ENCODE results near the gene HMOX2. TPM values are rescaled to one million over a fixed set of nuclear protein-coding genes. Genes with fewer than 3 reads are reported as not detected.
A peak's percentile ranks its signal among the peaks of the same experiment; 100 is the strongest.

The HMOX2 gene
- polyA plus RNA-seq, 2 of the 4 experiments (the other 2 are of a cell fraction): 35.4 to 47.7 TPM

DNA sequence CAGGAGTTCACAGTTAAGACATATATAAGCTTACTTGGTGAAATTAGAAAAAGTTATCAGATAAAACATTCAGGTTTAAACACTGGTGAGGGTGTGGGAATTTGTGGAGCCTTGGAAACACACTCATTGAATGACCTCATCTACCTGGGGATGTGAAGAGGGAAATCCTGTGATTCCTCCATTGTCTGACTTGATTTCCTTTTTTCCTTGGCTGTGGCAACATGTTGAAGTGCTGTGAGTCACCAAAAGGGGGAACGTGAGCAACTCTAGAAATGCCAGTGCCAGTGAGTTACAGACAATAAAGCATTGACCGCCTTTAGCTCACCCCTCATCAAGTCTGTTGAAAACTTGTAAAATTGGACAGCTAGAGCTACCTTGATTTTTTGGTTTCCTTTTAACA, 1.8 kb downstream of the HMOX2 start:
- Histone ChIP-seq H3K4me1 (peaks cover 27% of the 10 kb centered on the region), H3K9me3 (peaks cover 4% of the 10 kb centered on the region; the same call in 1 of the 3 replicates), H3K27ac (no peak overlapping the region), H3K4me3 (no peak overlapping the region), H3K4me2 (peak overlapping the region; percentile 88)
- DNase-seq (ENCODE audit: low read depth in 1 of 2, low spot score in 1 of 2): no peak
- no peak for FAIRE-seq
- 57% methylated on average over 2 of the region's 2 CpGs for WGBS (ENCODE audit: missing lambda C conversion rate)
- POLR2A ChIA-PET: no interaction called here
- TF ChIP-seq EHMT2 (IDR thresholded peaks at IDR 0.05; ENCODE audit: low read depth) (no peak), FOSL2 (IDR thresholded peaks at IDR 0.05) (no peak), FOSL2 (CRISPR knock-in tag; IDR thresholded peaks at IDR 0.05) (peak; percentile 50; the same call in 1 of the 2 replicates), RAD21 (conservative IDR thresholded peaks at IDR 0.05 in 1 of 2, IDR thresholded peaks at IDR 0.05 in 1 of 2) (0 out of 5 replicates have a peak, but pooled peaks of 1 of the 2 experiments have one; percentile 3), RCOR1 (IDR thresholded peaks at IDR 0.05; ENCODE audit: low read depth, low read length) (no peak)
- CTCF ChIA-PET: interaction anchor here (0.6 to 2.7 kb wide), 9 partner anchors 10 to 146 kb away, joined by 3 to 8 read pairs (median 3); partner anchors contain the start of gene MGRN1
- ATAC-seq: no peak

DNA sequence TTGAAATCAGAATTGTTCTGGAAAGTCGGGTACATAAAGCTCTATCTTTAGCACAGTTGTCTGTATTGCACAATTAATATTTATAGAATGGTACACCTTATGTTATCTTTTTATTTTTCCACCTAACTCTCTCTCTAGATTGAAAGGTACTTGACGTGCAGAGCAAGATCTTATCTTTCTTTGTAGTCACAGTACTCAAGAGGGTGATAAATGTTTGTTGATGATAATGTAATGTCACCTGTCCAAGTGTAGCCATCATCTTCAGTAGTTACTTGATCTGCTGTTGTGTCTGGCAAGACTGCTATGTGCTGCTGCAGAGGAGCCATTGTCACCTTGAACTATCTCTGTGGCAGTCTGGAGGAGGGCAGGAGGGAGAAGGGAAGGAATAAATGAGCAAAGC, 5.3 kb downstream of the HMOX2 start:
- H3K4me1 ChIP-seq: peaks cover 12% of the 10 kb centered on the region; the same call in 2 of the 3 replicates
- TF ChIP-seq, protein P1, sequence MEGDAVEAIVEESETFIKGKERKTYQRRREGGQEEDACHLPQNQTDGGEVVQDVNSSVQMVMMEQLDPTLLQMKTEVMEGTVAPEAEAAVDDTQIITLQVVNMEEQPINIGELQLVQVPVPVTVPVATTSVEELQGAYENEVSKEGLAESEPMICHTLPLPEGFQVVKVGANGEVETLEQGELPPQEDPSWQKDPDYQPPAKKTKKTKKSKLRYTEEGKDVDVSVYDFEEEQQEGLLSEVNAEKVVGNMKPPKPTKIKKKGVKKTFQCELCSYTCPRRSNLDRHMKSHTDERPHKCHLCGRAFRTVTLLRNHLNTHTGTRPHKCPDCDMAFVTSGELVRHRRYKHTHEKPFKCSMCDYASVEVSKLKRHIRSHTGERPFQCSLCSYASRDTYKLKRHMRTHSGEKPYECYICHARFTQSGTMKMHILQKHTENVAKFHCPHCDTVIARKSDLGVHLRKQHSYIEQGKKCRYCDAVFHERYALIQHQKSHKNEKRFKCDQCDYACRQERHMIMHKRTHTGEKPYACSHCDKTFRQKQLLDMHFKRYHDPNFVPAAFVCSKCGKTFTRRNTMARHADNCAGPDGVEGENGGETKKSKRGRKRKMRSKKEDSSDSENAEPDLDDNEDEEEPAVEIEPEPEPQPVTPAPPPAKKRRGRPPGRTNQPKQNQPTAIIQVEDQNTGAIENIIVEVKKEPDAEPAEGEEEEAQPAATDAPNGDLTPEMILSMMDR (IDR thresholded peaks at IDR 0.05): no peak
- TF ChIP-seq, protein P2, sequence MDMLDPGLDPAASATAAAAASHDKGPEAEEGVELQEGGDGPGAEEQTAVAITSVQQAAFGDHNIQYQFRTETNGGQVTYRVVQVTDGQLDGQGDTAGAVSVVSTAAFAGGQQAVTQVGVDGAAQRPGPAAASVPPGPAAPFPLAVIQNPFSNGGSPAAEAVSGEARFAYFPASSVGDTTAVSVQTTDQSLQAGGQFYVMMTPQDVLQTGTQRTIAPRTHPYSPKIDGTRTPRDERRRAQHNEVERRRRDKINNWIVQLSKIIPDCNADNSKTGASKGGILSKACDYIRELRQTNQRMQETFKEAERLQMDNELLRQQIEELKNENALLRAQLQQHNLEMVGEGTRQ (IDR thresholded peaks at IDR 0.05): no peak
- TF ChIP-seq CHD2 (IDR thresholded peaks at IDR 0.05; ENCODE audit: low read length, partially characterized antibody) (no peak), RFX5 (IDR thresholded peaks at IDR 0.05) (no peak), RAD21 (conservative IDR thresholded peaks at IDR 0.05 in 1 of 2, IDR thresholded peaks at IDR 0.05 in 1 of 2) (no peak), BHLHE40 (IDR thresholded peaks at IDR 0.05; ENCODE audit: low read depth, low read length) (no peak), PHF8 (IDR thresholded peaks at IDR 0.05; ENCODE audit: borderline replicate concordance, low read depth) (no peak), TFCP2L1 (CRISPR knock-in tag; IDR thresholded peaks at IDR 0.05) (no peak), CHD4 (IDR thresholded peaks at IDR 0.05; ENCODE audit: borderline replicate concordance) (no peak), EHMT2 (IDR thresholded peaks at IDR 0.05; ENCODE audit: low read depth) (no peak), RARB (CRISPR knock-in tag; IDR thresholded peaks at IDR 0.05) (no peak), TP53 (CRISPR knock-in tag; IDR thresholded peaks at IDR 0.05) (no peak), KDM5A (IDR thresholded peaks at IDR 0.05) (no peak)
- TF ChIP-seq, protein P3, sequence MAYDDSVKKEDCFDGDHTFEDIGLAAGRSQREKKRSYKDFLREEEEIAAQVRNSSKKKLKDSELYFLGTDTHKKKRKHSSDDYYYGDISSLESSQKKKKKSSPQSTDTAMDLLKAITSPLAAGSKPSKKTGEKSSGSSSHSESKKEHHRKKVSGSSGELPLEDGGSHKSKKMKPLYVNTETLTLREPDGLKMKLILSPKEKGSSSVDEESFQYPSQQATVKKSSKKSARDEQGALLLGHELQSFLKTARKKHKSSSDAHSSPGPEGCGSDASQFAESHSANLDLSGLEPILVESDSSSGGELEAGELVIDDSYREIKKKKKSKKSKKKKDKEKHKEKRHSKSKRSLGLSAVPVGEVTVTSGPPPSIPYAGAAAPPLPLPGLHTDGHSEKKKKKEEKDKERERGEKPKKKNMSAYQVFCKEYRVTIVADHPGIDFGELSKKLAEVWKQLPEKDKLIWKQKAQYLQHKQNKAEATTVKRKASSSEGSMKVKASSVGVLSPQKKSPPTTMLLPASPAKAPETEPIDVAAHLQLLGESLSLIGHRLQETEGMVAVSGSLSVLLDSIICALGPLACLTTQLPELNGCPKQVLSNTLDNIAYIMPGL (CRISPR knock-in tag; IDR thresholded peaks at IDR 0.05; ENCODE audit: borderline replicate concordance): no peak

DNA sequence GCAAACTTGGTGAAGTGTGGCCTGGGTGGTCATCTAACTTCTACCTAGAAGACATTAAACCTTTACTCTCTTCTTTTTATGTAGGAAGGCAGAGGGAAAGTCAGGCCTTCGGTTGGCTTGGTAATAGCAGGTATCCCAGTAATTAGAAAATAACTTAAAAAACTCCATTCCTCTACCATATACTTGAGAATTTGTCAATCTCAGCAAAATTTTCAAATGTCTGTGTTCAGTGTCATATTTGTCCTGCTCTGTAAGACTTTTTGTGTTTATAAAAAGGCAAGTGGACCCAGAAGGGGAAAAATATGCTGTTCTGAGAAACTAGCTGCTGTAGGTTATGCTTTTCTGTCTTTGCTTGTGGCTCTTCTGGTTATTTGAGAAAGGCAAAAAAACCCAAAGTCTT, 5.8 kb downstream of the HMOX2 start:
- POLR2A ChIA-PET: interaction anchor here (0.6 kb wide), 1 partner anchor 182 kb away, joined by 3 read pairs; no protein-coding TSS in a partner anchor
- DNase-seq (ENCODE audit: low read depth in 1 of 2, low spot score in 1 of 2) (no peak), FAIRE-seq (no peak), ATAC-seq (no peak)
- Histone ChIP-seq H3K4me2 (no peak overlapping the region), H3K4me1 (peaks cover 12% of the 10 kb centered on the region; the same call in 2 of the 3 replicates), H3K4me3 (no peak overlapping the region), H3K27ac (no peak overlapping the region), H3K9me3 (no peaks in the 10 kb centered on the region)
- CTCF ChIA-PET: interaction anchor here (1.3 kb wide), 1 partner anchor 104 kb away, joined by 3 read pairs; no protein-coding TSS in a partner anchor
- WGBS (ENCODE audit: missing lambda C conversion rate): 94% methylated on average over 1 of the region's 1 CpG
- peak; percentile 92 for TF ChIP-seq MAFK (IDR thresholded peaks at IDR 0.05; ENCODE audit: partially characterized antibody)
- no peak for TF ChIP-seq HOXA7 (CRISPR knock-in tag; IDR thresholded peaks at IDR 0.05)

More for the DNA sequence above, 5.3 kb downstream of the HMOX2 start:
- WGBS (ENCODE audit: missing lambda C conversion rate): 72% methylated on average over 2 of the region's 2 CpGs
- Histone ChIP-seq H3K4me2 (no peak overlapping the region), H3K9me3 (no peaks in the 10 kb centered on the region), H3K4me3 (no peak overlapping the region), H3K27ac (no peak overlapping the region)
- no peak for DNase-seq (ENCODE audit: low read depth in 1 of 2, low spot score in 1 of 2)
- ATAC-seq: no peak
- ChIA-PET POLR2A (no interaction called here), CTCF (interaction anchor here (1.2 to 1.3 kb wide), 2 partner anchors 104 to 475 kb away, joined by 3 read pairs; no protein-coding TSS in a partner anchor)
- FAIRE-seq: no peak
